Stomach (tissue), 9 donors: ENCODE results near the gene PRODH2. TPM values are rescaled to one million over a fixed set of nuclear protein-coding genes. Genes with fewer than 3 reads are reported as not detected.
"Not testable (repeated sequence)": the region's sequence is repeated elsewhere in the genome, so short reads cannot be mapped to it uniquely, and the experiment has no call there.

Source experiments
- DNase-seq, 2 donors: peaks; one replicate each; pipeline versions ENCODE4 v3.0.0 to v3.0.0-alpha.2; 2013 to 2019
- H3K27ac ChIP-seq, 5 donors: fragments of 200-600 bp in 4 of 5; sonication (generic) in 4 of 5; one replicate each; pipeline ENCODE4 v1.5.1; 2013 to 2019; ENCODE audit warnings: mild to moderate bottlenecking in 1 of 5, moderate library complexity in 1 of 5
- H3K27me3 ChIP-seq, 3 donors: fragments of 200-600 bp; sonication (generic); one replicate each; pipeline ENCODE4 v1.5.1; 2017 to 2019; ENCODE audit warnings: mixed run types in 1 of 3
- H3K36me3 ChIP-seq, 4 donors: fragments of 200-600 bp; sonication (generic); 1 replicate in 3 of 4; 2 replicates in 1 of 4; pipeline ENCODE4 v1.5.1; 2016 to 2019
- H3K4me1 ChIP-seq, 4 donors: fragments of 200-600 bp; sonication (generic); one replicate each; pipeline ENCODE4 v1.5.1; 2016 to 2019
- H3K4me3 ChIP-seq, 4 donors: fragments of 200-600 bp; sonication (generic) in 3 of 4; one replicate each; pipeline ENCODE4 v1.5.1; 2016 to 2019; ENCODE audit warnings: mild to moderate bottlenecking in 1 of 4
- H3K9me3 ChIP-seq, 4 donors: fragments of 200-600 bp; sonication (generic); one replicate each; pipeline ENCODE4 v1.5.1; 2016 to 2019
- CTCF ChIP-seq, 7 experiments: fragments of 450-650 bp in 4 of 7; fragments of 200-600 bp in 3 of 7; sonication (generic) in 3 of 7; IDR thresholded peaks; one replicate each; pipeline ENCODE4 v1.5.1; 2016 to 2019; ENCODE audit warnings: antibody characterized with exemption in 7 of 7, control low read depth in 2 of 7, mild to moderate bottlenecking in 1 of 7
- EP300 ChIP-seq: sonication (generic); formaldehyde crosslinking; IDR thresholded peaks from one replicate; pipeline ENCODE4 v1.6.1; 2017; ENCODE audit warnings: antibody characterized with exemption
- POLR2A ChIP-seq, 4 donors: fragments of 450-650 bp; IDR thresholded peaks; one replicate each; pipeline ENCODE4 v1.6.1; 2016; ENCODE audit warnings: antibody characterized with exemption in 4 of 4, control low read depth in 2 of 4, mild to moderate bottlenecking in 1 of 4, moderate library complexity in 1 of 4
- POLR2AphosphoS5 ChIP-seq, 3 donors: sonication (generic); formaldehyde crosslinking; IDR thresholded peaks; one replicate each; pipeline ENCODE4 v1.6.1; 2016; ENCODE audit warnings: antibody characterized with exemption in 3 of 3
- WGBS, 5 donors: extraction: QIAGEN DNeasy Blood & Tissue Kit in 3 of 5; methylation state at CpG; one replicate each; pipeline versions ENCODE4 v1.1.5 to v1.1.7; 2013 to 2018; 5-methylcytosine and 5-hydroxymethylcytosine counted together
- intact Hi-C: fragments of 100-400 bp; cut with DNase I; formaldehyde crosslinking; loops from one replicate; pipeline ENCODE4 v1.15.1; 2023; ENCODE audit warnings: low total_unique reads
- polyA plus RNA-seq, 3 donors: library from polyadenylated mRNA; stranded (reverse); fragments of 200-250 nt; gene quantifications; one replicate each; pipeline ENCODE4 v1.2.3, GENCODE V29; 2013
- total RNA-seq, 5 donors: library from RNA; depleted of rRNA; stranded (reverse); fragments of >200 nt; gene quantifications; one replicate each; pipeline versions ENCODE4 v1.1.0 to v1.2.3, GENCODE V29; 2014 to 2016
- donor health status: healthy with polysubstance abuse.
- donor health status: Bipolar disorder and iron deficiency.
- donor health status: healthy.

PRODH2 gene
- total and polyA plus RNA-seq, 8 donors = 0.23 TPM; not detected in 7

GRCh38 chr19:35773020-35773806, 39.4 kb downstream of the PRODH2 start:
- intact Hi-C loops = no loop called here
- no peaks in the 10 kb centered on the region for H3K9me3 ChIP-seq
- peaks cover 0 to 11% (median 5%) of the 10 kb centered on the region in 4 donors for H3K36me3 ChIP-seq
- H3K27me3 ChIP-seq = no peaks in the 10 kb centered on the region
- no peak overlapping the region for H3K4me3 ChIP-seq
- no peak overlapping the region for H3K27ac ChIP-seq
- 47 to 56% (median 48%) methylated on average over 9 of the region's 9 CpGs for WGBS, 5 donors
- TF ChIP-seq POLR2A (IDR thresholded peaks at IDR 0.05) (no peak), POLR2AphosphoS5 (IDR thresholded peaks at IDR 0.05) (no peak), CTCF (IDR thresholded peaks at IDR 0.05) (no peak), EP300 (no peak)
- H3K4me1 ChIP-seq = peaks cover 7 to 25% (median 21%) of the 10 kb centered on the region in 4 donors
- no peak for DNase-seq

GRCh38 chr19:35772362-35772761, 40.3 kb downstream of the PRODH2 start:
- H3K9me3 ChIP-seq, H3K27me3 ChIP-seq, DNase-seq, H3K4me3 ChIP-seq, intact Hi-C loops, H3K27ac ChIP-seq: not testable (repeated sequence)
- Histone ChIP-seq H3K4me1 (peaks cover 7 to 29% (median 24%) of the 10 kb centered on the region in 4 donors), H3K36me3 (peaks cover 0 to 18% (median 9%) of the 10 kb centered on the region in 4 donors)
- 86 to 94% (median 89%) methylated on average over 5 of the region's 5 CpGs for WGBS, 5 donors

- peaks cover 13 to 60% (median 50%) of the 10 kb centered on the region in 4 donors for H3K36me3 ChIP-seq
- H3K27me3 ChIP-seq = no peaks in the 10 kb centered on the region
- DNase-seq = no peak
- peak overlapping the region in 1 of 5 donors; percentile 24 for H3K27ac ChIP-seq
- H3K4me3 ChIP-seq = no peak overlapping the region
- H3K9me3 ChIP-seq = no peaks in the 10 kb centered on the region
- intact Hi-C loops = no loop called here
- H3K4me1 ChIP-seq = peaks cover 0 to 9% (median 0%) of the 10 kb centered on the region in 4 donors
- TF ChIP-seq POLR2A (IDR thresholded peaks at IDR 0.05) (no peak), POLR2AphosphoS5 (IDR thresholded peaks at IDR 0.05) (no peak), EP300 (no peak), CTCF (IDR thresholded peaks at IDR 0.05) (no peak)
- 49 to 70% (median 68%) methylated on average over 12 to 15 of the region's 15 CpGs for WGBS, 5 donors
Observed at GRCh38 chr19:35768082-35768421, 44.6 kb downstream of the PRODH2 start.

- no peaks in the 10 kb centered on the region for H3K9me3 ChIP-seq
- peak in 1 of 2 donors; percentile 84 for DNase-seq
- 63 to 78% (median 71%) methylated on average over 24 to 34 of the region's 34 CpGs for WGBS, 5 donors
- no peak overlapping the region for H3K4me3 ChIP-seq
- H3K27me3 ChIP-seq = no peaks in the 10 kb centered on the region
- intact Hi-C loops = no loop called here
- H3K27ac ChIP-seq = peak overlapping the region in 1 of 5 donors; percentile 24
- TF ChIP-seq CTCF (IDR thresholded peaks at IDR 0.05) (no peak), POLR2AphosphoS5 (IDR thresholded peaks at IDR 0.05) (no peak), POLR2A (IDR thresholded peaks at IDR 0.05) (no peak), EP300 (no peak)
- H3K4me1 ChIP-seq = peaks cover 0 to 9% (median 0%) of the 10 kb centered on the region in 4 donors
- H3K36me3 ChIP-seq = peaks cover 13 to 66% (median 56%) of the 10 kb centered on the region in 4 donors
Observed at GRCh38 chr19:35767288-35768081, 45.2 kb downstream of the PRODH2 start.
